Measurements from ENCODE around the gene CTBS. TPM values are rescaled to one million over a fixed set of nuclear protein-coding genes. Genes with fewer than 3 reads are reported as not detected.

Gene CTBS
- total and polyA plus RNA-seq, 2 experiments from 2014 or later: 4.3 to 5.1 TPM

- Histone ChIP-seq H3K4me3 (no peak overlapping the region), H3K4me2 (no peak overlapping the region), H4K20me1 (replicated peaks; ENCODE audit: insufficient read depth) (no peaks in the 10 kb centered on the region), H3K36me3 (ENCODE audit: insufficient read depth) (no peaks in the 10 kb centered on the region; the same call in 1 of the 2 replicates), H3K27ac (ENCODE audit: low read depth) (no peak overlapping the region), H3K27me3 (ENCODE audit: insufficient read depth) (no peaks in the 10 kb centered on the region), H3K9me2 (ENCODE audit: insufficient read depth) (no peaks in the 10 kb centered on the region), H3K4me1 (ENCODE audit: insufficient read depth) (peaks cover 6% of the 10 kb centered on the region; the same call in 1 of the 2 replicates), H3F3A (replicated peaks; ENCODE audit: low read depth) (0 out of 2 replicates have a peak, but pooled peaks cover 3% of the 10 kb centered on the region), H3K79me2 (replicated peaks; ENCODE audit: insufficient read depth) (no peaks in the 10 kb centered on the region), H2AFZ (no peak overlapping the region)
- Mint-ChIP-seq H3K27ac (no peak overlapping the region), H3K9me3 (peaks cover 27% of the 10 kb centered on the region), H3K4me1 (peaks cover 18% of the 10 kb centered on the region), H3K27me3 (ENCODE audit: insufficient read depth, low read depth, poor library complexity) (peaks cover 12% of the 10 kb centered on the region), H3K4me3 (no peak overlapping the region), H3K36me3 (ENCODE audit: low read depth) (peaks cover 18% of the 10 kb centered on the region)
- no peak for TF ChIP-seq EZH2 (IDR thresholded peaks at IDR 0.05; ENCODE audit: low read depth, unreplicated experiment)
- no peak for TF ChIP-seq ZNF462 (CRISPR knock-in tag; IDR thresholded peaks at IDR 0.05)
- no peak for TF ChIP-seq REST (IDR thresholded peaks at IDR 0.05; ENCODE audit: unreplicated experiment)
- TF ChIP-seq ZNF331 (CRISPR knock-in tag; IDR thresholded peaks at IDR 0.05; ENCODE audit: low read depth): no peak
- no peak for TF ChIP-seq JUNB (IDR thresholded peaks at IDR 0.05; ENCODE audit: unreplicated experiment)
- TF ChIP-seq CREB1 (CRISPR knock-in tag; IDR thresholded peaks at IDR 0.05; ENCODE audit: low read depth): no peak
- no peak for TF ChIP-seq EZH2phosphoT487 (IDR thresholded peaks at IDR 0.05; ENCODE audit: unreplicated experiment)
- no peak for TF ChIP-seq ETS1 (IDR thresholded peaks at IDR 0.05)
- no peak for TF ChIP-seq ZNF114 (CRISPR knock-in tag; IDR thresholded peaks at IDR 0.05)
- no peak for TF ChIP-seq CTCF (conservative IDR thresholded peaks at IDR 0.05; ENCODE audit: low read depth in 2 of 2)
- TF ChIP-seq NANOG (IDR thresholded peaks at IDR 0.05; ENCODE audit: borderline replicate concordance): no peak
- TF ChIP-seq STAT1 (IDR thresholded peaks at IDR 0.05; ENCODE audit: unreplicated experiment): no peak
- TF ChIP-seq POLR2AphosphoS5 (IDR thresholded peaks at IDR 0.05; ENCODE audit: low read depth): no peak
- no peak for ATAC-seq
- no peak for DNase-seq (ENCODE audit: low spot score)
Measured at GRCh38 chr1:84615790-84616189, 41.5 kb upstream of the CTBS start.

Measured in GM23338 (cell line).